Nephron progenitor cell (in vitro differentiated cells): ENCODE measurements around the gene DNAJB6.

Experiments used
- DNase-seq: peaks from one replicate; pipeline ENCODE4 v3.0.0; 2021
- H3K27ac Mint-ChIP-seq: 2 replicates; pipeline ENCODE4 v1.8.0; 2021; ENCODE audit warnings: mild to moderate bottlenecking, moderate library complexity, mixed read lengths
- H3K27me3 Mint-ChIP-seq: 2 replicates; pipeline ENCODE4 v1.8.0; 2021; ENCODE audit warnings: mild to moderate bottlenecking, low read depth, mixed read lengths; ENCODE audit not compliant: poor library complexity
- H3K36me3 Mint-ChIP-seq: 2 replicates; pipeline ENCODE4 v1.8.0; 2021; ENCODE audit warnings: low read depth, mixed read lengths
- H3K4me1 Mint-ChIP-seq: 2 replicates; pipeline ENCODE4 v1.8.0; 2021; ENCODE audit warnings: mixed read lengths
- H3K4me3 Mint-ChIP-seq: 2 replicates; pipeline ENCODE4 v1.8.0; 2021; ENCODE audit warnings: mild to moderate bottlenecking, moderate library complexity, mixed read lengths
- H3K9me3 Mint-ChIP-seq: 2 replicates; pipeline ENCODE4 v1.8.0; 2021; ENCODE audit warnings: mild to moderate bottlenecking, moderate library complexity, mixed read lengths
- CTCF ChIP-seq: fragments of 200-600 bp; sonication (generic); IDR thresholded peaks from 2 replicates; pipeline ENCODE4 v1.5.0; 2021; ENCODE audit warnings: antibody characterized with exemption

Gene DNAJB6

GRCh38 chr7:157368955-157369354 lies 32.2 kb downstream of the DNAJB6 start:
- Mint-ChIP-seq H3K36me3 (peaks cover 88% of the 10 kb centered on the region), H3K27ac (peak overlapping the region; percentile 96), H3K4me1 (no peaks in the 10 kb centered on the region), H3K4me3 (no peak overlapping the region), H3K27me3 (no peaks in the 10 kb centered on the region), H3K9me3 (no peaks in the 10 kb centered on the region)
- no peak for TF ChIP-seq CTCF
- DNase-seq: no peak

- H3K27ac Mint-ChIP-seq: peak overlapping the region; percentile 86
- H3K27me3 Mint-ChIP-seq: no peaks in the 10 kb centered on the region
- H3K36me3 Mint-ChIP-seq: peaks cover 88% of the 10 kb centered on the region
- H3K4me1 Mint-ChIP-seq: peaks cover 5% of the 10 kb centered on the region
- no peaks in the 10 kb centered on the region for H3K9me3 Mint-ChIP-seq
- no peak for DNase-seq
- TF ChIP-seq CTCF: no peak
- no peak overlapping the region for H3K4me3 Mint-ChIP-seq
Measured at GRCh38 chr7:157370742-157371141, 33.9 kb downstream of the DNAJB6 start.

DNA sequence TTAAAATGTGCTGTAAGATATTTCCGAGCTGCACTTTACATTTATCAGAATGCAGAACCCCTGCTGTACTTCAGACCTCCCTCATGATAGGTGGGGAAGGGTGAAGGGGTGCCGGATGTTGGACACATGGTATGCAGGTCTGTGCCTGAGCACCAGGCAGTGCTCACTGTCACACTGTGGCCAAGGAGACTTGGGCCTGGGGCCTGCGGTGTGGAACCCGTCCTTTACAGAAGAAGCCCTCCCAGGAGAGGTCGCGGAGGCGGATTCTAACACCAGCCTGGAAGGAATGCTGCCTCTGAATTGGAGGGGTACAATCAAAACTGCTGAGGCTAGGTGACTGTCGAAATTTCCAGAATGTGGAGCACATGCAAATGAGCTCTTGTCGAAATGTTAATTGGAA lies 34.5 kb downstream of the DNAJB6 start:
- DNase-seq: no peak
- no peaks in the 10 kb centered on the region for H3K27me3 Mint-ChIP-seq
- no peaks in the 10 kb centered on the region for H3K9me3 Mint-ChIP-seq
- H3K36me3 Mint-ChIP-seq: peaks cover 88% of the 10 kb centered on the region
- peaks cover 5% of the 10 kb centered on the region for H3K4me1 Mint-ChIP-seq
- H3K4me3 Mint-ChIP-seq: no peak overlapping the region
- TF ChIP-seq CTCF: no peak
- H3K27ac Mint-ChIP-seq: no peak overlapping the region

DNA sequence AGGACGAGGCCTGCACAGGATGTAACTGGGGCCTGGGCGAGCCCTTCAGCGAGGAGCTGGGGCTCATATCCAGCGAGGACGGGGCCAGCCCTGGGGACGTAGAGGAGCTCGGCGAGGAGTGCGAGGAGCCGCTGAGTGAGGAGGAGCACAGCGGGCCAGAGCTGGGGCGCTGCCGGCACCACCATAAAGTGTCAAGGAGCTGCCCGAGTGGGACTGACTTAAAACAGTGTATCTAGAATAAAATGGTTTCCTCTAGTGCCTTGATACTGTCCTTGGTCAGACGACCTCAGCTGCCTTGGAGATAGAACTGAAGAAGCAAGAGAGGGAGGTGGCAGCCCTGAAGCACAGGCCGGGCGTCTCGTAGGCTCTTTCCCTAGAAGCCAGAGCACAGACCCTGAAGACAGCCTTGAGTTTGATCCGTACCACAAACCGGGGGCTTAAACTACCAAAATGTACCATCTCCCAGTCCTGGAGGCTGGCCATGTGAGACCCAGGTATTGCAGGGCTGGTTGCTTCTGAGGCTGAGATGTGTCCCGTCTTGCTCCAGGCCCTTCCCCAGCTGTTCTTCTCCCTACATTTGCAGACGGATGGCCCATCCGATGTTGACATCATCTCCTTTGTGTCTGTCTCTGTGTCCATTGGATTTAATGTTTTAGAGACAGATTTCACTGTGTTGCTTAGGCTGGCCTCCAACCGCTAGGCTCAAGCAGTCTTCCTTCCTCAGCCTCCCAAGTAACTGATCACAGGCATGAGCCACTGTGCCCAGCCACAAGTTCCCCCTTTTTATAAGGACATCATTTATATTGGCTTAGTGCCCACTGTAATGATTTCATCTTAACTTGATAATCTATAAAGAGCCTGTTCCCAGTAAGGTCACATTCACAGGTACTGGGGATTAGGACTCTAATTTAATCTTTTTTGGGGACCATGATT lies 35.8 kb downstream of the DNAJB6 start:
- Mint-ChIP-seq H3K27ac (peak overlapping the region; percentile 16), H3K27me3 (no peaks in the 10 kb centered on the region), H3K36me3 (peaks cover 88% of the 10 kb centered on the region), H3K9me3 (no peaks in the 10 kb centered on the region), H3K4me1 (peaks cover 5% of the 10 kb centered on the region), H3K4me3 (no peak overlapping the region)
- no peak for TF ChIP-seq CTCF
- no peak for DNase-seq

DNA sequence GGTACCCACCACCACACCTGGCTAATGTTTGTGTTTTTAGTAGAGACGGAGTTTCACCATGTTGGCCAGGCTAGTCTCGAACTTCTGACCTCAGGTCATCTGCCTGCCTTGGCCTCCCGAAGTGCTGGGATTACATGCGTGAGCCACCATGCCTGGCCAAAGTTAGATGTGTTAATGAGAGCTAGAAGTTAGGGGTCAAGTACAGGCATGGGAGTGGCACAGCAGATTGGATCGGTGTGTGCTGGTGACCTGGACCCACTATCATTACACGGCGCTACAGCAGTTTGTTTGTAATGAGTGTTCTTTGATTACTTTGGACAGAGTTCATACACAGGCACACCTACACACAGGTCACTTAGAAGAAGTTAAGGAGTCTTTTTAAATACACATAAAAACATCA lies 36.7 kb downstream of the DNAJB6 start:
- Mint-ChIP-seq H3K4me3 (no peak overlapping the region), H3K27ac (peak overlapping the region; percentile 78), H3K36me3 (peaks cover 86% of the 10 kb centered on the region), H3K27me3 (no peaks in the 10 kb centered on the region), H3K9me3 (no peaks in the 10 kb centered on the region), H3K4me1 (peaks cover 5% of the 10 kb centered on the region)
- no peak for DNase-seq
- no peak for TF ChIP-seq CTCF

DNA sequence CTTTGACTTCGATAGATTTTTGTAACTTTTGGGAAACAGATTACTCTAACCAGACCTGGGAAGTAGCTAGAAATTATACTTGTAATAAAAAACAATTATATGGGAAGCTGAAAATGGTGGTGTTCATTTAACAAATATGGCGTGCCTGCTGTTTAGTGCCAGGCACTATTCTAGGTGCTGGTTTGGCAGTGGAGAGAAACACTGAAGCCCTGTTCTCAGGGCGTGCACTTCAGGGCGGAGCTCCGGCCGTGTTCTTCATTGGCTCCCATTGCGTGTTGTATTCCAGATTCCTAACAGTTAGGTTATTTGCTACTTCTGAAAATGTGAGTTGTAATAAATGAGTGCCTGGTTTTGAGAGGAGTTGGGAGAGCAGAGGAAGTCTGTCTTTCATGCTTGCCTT lies 38.6 kb downstream of the DNAJB6 start:
- DNase-seq: no peak
- no peak for TF ChIP-seq CTCF
- Mint-ChIP-seq H3K9me3 (no peaks in the 10 kb centered on the region), H3K36me3 (peaks cover 88% of the 10 kb centered on the region), H3K4me3 (no peak overlapping the region), H3K27ac (peak overlapping the region; percentile 70), H3K4me1 (peaks cover 5% of the 10 kb centered on the region), H3K27me3 (no peaks in the 10 kb centered on the region)
